H1 (cell line): ENCODE data around the gene GTPBP6. TPM values are rescaled to one million over a fixed set of nuclear protein-coding genes. Genes with fewer than 3 reads are reported as not detected.

Experiments
- CTCF ChIA-PET: fragments of 300-600 bp; sonication (Branson Sonifier 250); formaldehyde crosslinking; loops from one replicate; lab custom pipeline; 2021; ENCODE audit not compliant: partially characterized antibody; lab: Charles Lee
- POLR2A ChIA-PET: fragments of 300-600 bp; sonication (Branson Sonifier 250); formaldehyde crosslinking; loops from one replicate; lab custom pipeline; 2021; ENCODE audit warnings: inconsistent platforms; ENCODE audit not compliant: partially characterized antibody; lab: Charles Lee
- DNase-seq, 2 experiments: peaks; one replicate each; pipeline versions ENCODE4 v3.0.0 to v3.0.0-alpha.2; 2010 to 2022; ENCODE audit warnings: low spot score in 2 of 2, low read depth in 1 of 2, mixed read lengths in 1 of 2
- FAIRE-seq: peaks from 2 replicates; lab custom pipeline; 2011; peaks lifted over from hg19 to GRCh38; lab: Jason Lieb, UNC
- H2AFZ ChIP-seq: 2 replicates; pipeline ENCODE4 v1.8.1; 2012; ENCODE audit warnings: low read length, inconsistent platforms
- H2AK5ac ChIP-seq: 2 replicates; pipeline ENCODE4 v1.6.1; 2013; ENCODE audit warnings: low read depth, low read length
- H2BK120ac ChIP-seq: replicated peaks from 2 replicates; pipeline ENCODE3; 2013; ENCODE audit warnings: low read depth, low read length, inconsistent platforms
- H2BK12ac ChIP-seq: 2 replicates; pipeline ENCODE4 v1.6.1; 2013; ENCODE audit warnings: low read depth, low read length
- H2BK15ac ChIP-seq: 2 replicates; pipeline ENCODE4 v1.6.1; 2013; ENCODE audit warnings: low read length
- H2BK20ac ChIP-seq: 2 replicates; pipeline ENCODE4 v1.6.1; 2013; ENCODE audit warnings: low read length
- H2BK5ac ChIP-seq: 2 replicates; pipeline ENCODE4 v1.6.1; 2013; ENCODE audit warnings: low read depth, low read length
- H3K14ac ChIP-seq: 2 replicates; pipeline ENCODE4 v1.6.1; 2013; ENCODE audit warnings: inconsistent platforms; ENCODE audit not compliant: insufficient read length
- H3K18ac ChIP-seq: 2 replicates; pipeline ENCODE4 v1.6.1; 2013; ENCODE audit warnings: low read length; ENCODE audit errors: extremely low read depth
- H3K23ac ChIP-seq: 2 replicates; pipeline ENCODE4 v1.6.1; 2013; ENCODE audit warnings: inconsistent platforms; ENCODE audit not compliant: insufficient read length
- H3K23me2 ChIP-seq: 2 replicates; pipeline ENCODE4 v1.6.1; 2013; ENCODE audit warnings: low read depth, low read length
- H3K27ac ChIP-seq: 2 replicates; pipeline ENCODE4 v1.6.1; 2011; ENCODE audit warnings: low read depth, low read length, inconsistent platforms
- H3K27me3 ChIP-seq, 4 experiments: replicated peaks in 1 of 4; 1 replicate in 1 of 4; 2 replicates in 3 of 4; pipeline versions ENCODE4 v1.6.1 to v1.8.1; 2011 to 2013; ENCODE audit warnings: low read length in 3 of 4, mild to moderate bottlenecking in 3 of 4, inconsistent platforms in 2 of 4, mixed read lengths in 2 of 4, moderate library complexity in 1 of 4; ENCODE audit not compliant: control insufficient read depth in 3 of 4, insufficient read depth in 3 of 4; ENCODE audit errors: extremely low read depth in 1 of 4
- H3K36me3 ChIP-seq, 4 experiments: 2 replicates each; pipeline versions ENCODE4 v1.6.1 to v1.8.1; 2011 to 2013; ENCODE audit warnings: mild to moderate bottlenecking in 4 of 4, low read length in 3 of 4, moderate library complexity in 2 of 4, control low read depth in 1 of 4, inconsistent platforms in 1 of 4; ENCODE audit not compliant: insufficient read depth in 4 of 4, control insufficient read depth in 2 of 4
- H3K4ac ChIP-seq: replicated peaks from 2 replicates; pipeline ENCODE3; 2013; ENCODE audit warnings: low read length, low read depth, mixed read lengths, inconsistent platforms; ENCODE audit not compliant: insufficient read length
- H3K4me1 ChIP-seq, 4 experiments: replicated peaks in 1 of 4; 1 replicate in 1 of 4; 2 replicates in 3 of 4; pipeline versions ENCODE4 v1.6.1 to v1.8.1; 2011 to 2013; ENCODE audit warnings: low read length in 3 of 4, inconsistent platforms in 2 of 4, mixed read lengths in 1 of 4; ENCODE audit not compliant: insufficient read depth in 4 of 4, control insufficient read depth in 3 of 4
- H3K4me2 ChIP-seq, 2 experiments: 2 replicates each; pipeline versions ENCODE4 v1.6.1 to v1.8.1; 2011 to 2013; ENCODE audit warnings: low read depth in 2 of 2, low read length in 2 of 2, control low read depth in 1 of 2, inconsistent platforms in 1 of 2, mild to moderate bottlenecking in 1 of 2; ENCODE audit not compliant: insufficient read depth in 1 of 2
- H3K4me3 ChIP-seq, 4 experiments: fragments of 200-600, 300-600 bp in 1 of 4; sonication (generic), shearing (Covaris generic), sonication (Bioruptor Twin) in 1 of 4; 2 replicates each; pipeline versions ENCODE4 v1.5.1 to v1.8.1; 2011 to 2016; ENCODE audit warnings: low read length in 4 of 4, low read depth in 3 of 4, control low read depth in 2 of 4, inconsistent platforms in 2 of 4, mild to moderate bottlenecking in 2 of 4, mixed read lengths in 1 of 4, moderate library complexity in 1 of 4; ENCODE audit not compliant: insufficient read depth in 2 of 4; ENCODE audit errors: extremely low read depth in 1 of 4
- H3K56ac ChIP-seq: replicated peaks from 2 replicates; pipeline ENCODE3; 2013; ENCODE audit warnings: low read depth, mild to moderate bottlenecking, mixed read lengths, low read length, inconsistent platforms; ENCODE audit not compliant: insufficient read length
- H3K79me1 ChIP-seq: 2 replicates; pipeline ENCODE4 v1.6.1; 2013; ENCODE audit warnings: low read depth, low read length, control low read depth
- H3K79me2 ChIP-seq, 2 experiments: 2 replicates each; pipeline versions ENCODE4 v1.6.1 to v1.8.1; 2012 to 2013; ENCODE audit warnings: low read length in 2 of 2, mild to moderate bottlenecking in 2 of 2, inconsistent platforms in 1 of 2; ENCODE audit not compliant: insufficient read depth in 2 of 2, control insufficient read depth in 1 of 2
- H3K9ac ChIP-seq, 4 experiments: replicated peaks in 1 of 4; 1 replicate in 1 of 4; 2 replicates in 3 of 4; pipeline versions ENCODE4 v1.6.1 to v1.8.1; 2011 to 2013; ENCODE audit warnings: low read depth in 3 of 4, low read length in 3 of 4, control low read depth in 2 of 4, mild to moderate bottlenecking in 2 of 4, moderate library complexity in 2 of 4, inconsistent platforms in 1 of 4; ENCODE audit errors: extremely low read depth in 1 of 4
- H3K9me3 ChIP-seq, 2 experiments: 2 replicates each; pipeline versions ENCODE4 v1.6.1 to v1.8.1; 2012 to 2013; ENCODE audit warnings: mild to moderate bottlenecking in 2 of 2, moderate library complexity in 2 of 2, control low read depth in 1 of 2, inconsistent platforms in 1 of 2, low read depth in 1 of 2, low read length in 1 of 2, mixed read lengths in 1 of 2; ENCODE audit not compliant: insufficient read depth in 2 of 2
- H4K20me1 ChIP-seq, 2 experiments: replicated peaks in 1 of 2; 2 replicates each; pipeline versions ENCODE3 to v1.8.1; 2011 to 2013; ENCODE audit warnings: inconsistent platforms in 2 of 2, low read length in 2 of 2, mild to moderate bottlenecking in 1 of 2; ENCODE audit not compliant: insufficient read depth in 2 of 2, control insufficient read depth in 1 of 2
- H4K5ac ChIP-seq: 2 replicates; pipeline ENCODE4 v1.6.1; 2013; ENCODE audit warnings: low read length, low read depth, mixed read lengths, inconsistent platforms; ENCODE audit not compliant: insufficient read length
- H4K8ac ChIP-seq: 2 replicates; pipeline ENCODE4 v1.8.0; 2013; ENCODE audit warnings: mild to moderate bottlenecking, moderate library complexity, low read length, inconsistent platforms; ENCODE audit not compliant: insufficient read depth; ENCODE audit errors: extremely low read depth
- H4K91ac ChIP-seq: replicated peaks from 2 replicates; pipeline ENCODE3; 2013; ENCODE audit warnings: low read length, mixed read lengths, inconsistent platforms; ENCODE audit not compliant: insufficient read length
- ATF3 ChIP-seq: IDR thresholded peaks from 2 replicates; pipeline ENCODE4 v1.6.1; 2011; ENCODE audit warnings: low read depth, mild to moderate bottlenecking, low read length; ENCODE audit not compliant: insufficient read depth
- FOSL1 ChIP-seq: IDR thresholded peaks from 2 replicates; pipeline ENCODE4 v1.6.1; 2011; ENCODE audit warnings: mild to moderate bottlenecking, low read depth, low read length, moderate library complexity; ENCODE audit not compliant: insufficient read depth
- GABPA ChIP-seq: IDR thresholded peaks from 2 replicates; pipeline ENCODE4 v1.6.1; 2011; ENCODE audit warnings: mild to moderate bottlenecking, low read length, moderate library complexity, borderline replicate concordance; ENCODE audit not compliant: insufficient read depth
- JUND ChIP-seq: IDR thresholded peaks from 2 replicates; pipeline ENCODE4 v1.6.1; 2011; ENCODE audit warnings: mild to moderate bottlenecking, improper control_type of control experiment, low read length
- POLR2AphosphoS5 ChIP-seq: IDR thresholded peaks from 2 replicates; pipeline ENCODE4 v1.6.1; 2011; ENCODE audit warnings: low read depth, low read length
- SAP30 ChIP-seq: fragments of 300-600 bp; sonication (generic); IDR thresholded peaks from 2 replicates; pipeline ENCODE4 v1.7.1; 2012; ENCODE audit warnings: low read length, moderate library complexity, mild to moderate bottlenecking, inconsistent platforms; ENCODE audit not compliant: insufficient read depth, insufficient replicate concordance
- SIN3A ChIP-seq, 2 experiments: IDR thresholded peaks in 1 of 2; conservative IDR thresholded peaks in 1 of 2; 2 replicates each; pipeline ENCODE4 v1.6.1; 2011 to 2012; ENCODE audit warnings: low read length in 2 of 2, improper control_type of control experiment in 1 of 2, low read depth in 1 of 2, mild to moderate bottlenecking in 1 of 2
- SP1 ChIP-seq: IDR thresholded peaks from 2 replicates; pipeline ENCODE4 v1.6.1; 2011; ENCODE audit warnings: low read depth, low read length
- ZNF274 ChIP-seq: IDR thresholded peaks from 2 replicates; pipeline ENCODE4 v1.7.0; 2012; ENCODE audit warnings: low read length, borderline replicate concordance; ENCODE audit errors: extremely low read depth
- WGBS, 2 experiments: shearing (Covaris generic) in 1 of 2; methylation state at CpG; one replicate each; pipeline versions ENCODE4 v1.1.6 to v1.1.7; 2013 to 2015; ENCODE audit warnings: low lambda C conversion rate in 2 of 2, mixed read lengths in 2 of 2, inconsistent platforms in 1 of 2, low coverage in 1 of 2, missing lambda C conversion rate in 1 of 2; ENCODE audit not compliant: insufficient replicate concordance in 2 of 2, insufficient coverage in 1 of 2, insufficient read length in 1 of 2; ENCODE audit errors: extremely low coverage in 1 of 2, missing lambda C conversion rate in 1 of 2; 5-methylcytosine and 5-hydroxymethylcytosine counted together
- polyA plus RNA-seq, 7 experiments: library from polyadenylated mRNA; depleted of rRNA in 3 of 7; stranded (reverse) in 5 of 7; unstranded in 2 of 7; fragments of >200 nt in 5 of 7; fragments of 200-250 nt in 2 of 7; gene quantifications; 1 replicate in 5 of 7; 2 replicates in 1 of 7; 4 replicates in 1 of 7; pipeline versions ENCODE4 v1.2.1 to v1.2.3, GENCODE V29; 2011 to 2013; ENCODE audit warnings: missing spikeins in 2 of 7, mixed read lengths in 2 of 7
- total RNA-seq: library from RNA; stranded (reverse); fragmentation: NEBNext Ultra II Directional; extraction: Animal tissue kit (Norgen Biotek cat#: 25700); gene quantifications from 2 replicates; pipeline ENCODE4 v1.2.1, GENCODE V29; 2021

Gene GTPBP6
- total and polyA plus RNA-seq, 2 of the 8 experiments (the other 6 are each of a cell fraction or from before 2014, with no cell fraction given), result 33.9 to 57.1 TPM

- H3K4me3 ChIP-seq, result no peak overlapping the region
- H3K79me2 ChIP-seq, result no peaks in the 10 kb centered on the region
- H3K27ac ChIP-seq, result no peak overlapping the region
- no peaks in the 10 kb centered on the region for H3K27me3 ChIP-seq
- H3K4me2 ChIP-seq, result no peak overlapping the region
- H4K91ac ChIP-seq, result no peak overlapping the region
- H2AK5ac ChIP-seq, result no peak overlapping the region
- no peaks in the 10 kb centered on the region; a peak in 1 of 4 replicates for H3K9me3 ChIP-seq
- H4K20me1 ChIP-seq, result no peaks in the 10 kb centered on the region
- 93% methylated on average over 23 of the region's 28 CpGs; no CpG with 5 or more reads in 1 of the 2 experiments for WGBS, 2 experiments
- no peak overlapping the region for H2AFZ ChIP-seq
- no peak overlapping the region for H3K4ac ChIP-seq
- TF ChIP-seq SAP30 (no peak), ZNF274 (no peak), JUND (no peak), SP1 (no peak), SIN3A (conservative IDR thresholded peaks at IDR 0.05 in 1 of 2, IDR thresholded peaks at IDR 0.05 in 1 of 2; ENCODE audit: low read depth in 1 of 2, low read length in 2 of 2) (no peak), POLR2AphosphoS5 (no peak), GABPA (no peak), ATF3 (no peak), FOSL1 (no peak)
- H3K23me2 ChIP-seq, result no peaks in the 10 kb centered on the region
- H3K4me1 ChIP-seq, result peaks cover 0 to 3% (median 0%) of the 10 kb centered on the region in 4 experiments; a peak in 1 of 7 replicates
- no peaks in the 10 kb centered on the region for H3K36me3 ChIP-seq
- DNase-seq (no peak), FAIRE-seq (no peak)
- no peak overlapping the region for H3K9ac ChIP-seq
- H2BK5ac ChIP-seq, result no peak overlapping the region
- H3K18ac ChIP-seq, result no peak overlapping the region
- no peak overlapping the region for H3K56ac ChIP-seq
- H3K79me1 ChIP-seq, result no peaks in the 10 kb centered on the region
- CTCF ChIA-PET, result no interaction called here
- H2BK15ac ChIP-seq, result no peak overlapping the region
- H2BK20ac ChIP-seq, result no peak overlapping the region
- no peak overlapping the region for H2BK12ac ChIP-seq
- no peak overlapping the region for H4K5ac ChIP-seq
- POLR2A ChIA-PET, result no interaction called here
- H3K14ac ChIP-seq, result no peak overlapping the region
- H2BK120ac ChIP-seq, result no peak overlapping the region
- no peak overlapping the region for H3K23ac ChIP-seq
- H4K8ac ChIP-seq, result no peak overlapping the region; the same call in 1 of the 2 replicates
Measured at GRCh38 chrX:255923-256331, 62.7 kb downstream of the GTPBP6 start.
